ENCODE results near the gene ARHGAP26. TPM values are rescaled to one million over a fixed set of nuclear protein-coding genes. Genes with fewer than 3 reads are reported as not detected.

The ARHGAP26 gene
- total RNA-seq, 2 donors from 2014 or later: 24.0 to 24.3 TPM

DNA sequence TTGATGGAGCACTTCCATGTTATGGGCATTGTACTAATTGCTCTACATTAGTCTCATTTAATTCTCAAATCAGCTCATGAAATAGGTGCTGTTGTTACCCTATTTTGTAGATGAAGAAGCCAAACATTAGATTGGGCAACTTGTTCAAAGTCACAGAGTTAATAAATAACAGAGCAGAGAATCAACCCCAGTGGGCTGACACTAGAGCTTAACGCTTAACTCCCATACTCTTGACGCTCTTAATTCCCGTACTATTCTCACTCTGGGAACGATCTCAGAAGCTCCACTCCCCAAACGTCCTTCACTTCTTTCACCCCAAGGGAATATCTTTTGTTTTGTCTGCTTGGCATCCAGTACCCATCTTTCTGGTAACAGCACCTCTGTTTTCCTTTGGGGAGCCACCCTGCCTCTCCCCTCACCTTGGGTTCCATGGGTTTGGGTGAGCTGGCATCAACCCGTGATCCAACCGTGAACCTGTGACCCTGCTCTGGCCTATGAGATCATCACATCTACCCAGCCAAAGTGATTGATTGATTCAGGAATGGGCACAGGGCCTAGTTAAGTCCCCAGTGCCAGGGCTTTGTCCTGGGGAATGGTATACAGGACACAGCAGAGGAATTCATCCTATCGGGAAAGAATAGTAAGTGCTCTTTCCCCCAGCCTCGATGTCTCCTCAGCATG is 464.1 kb downstream of the ARHGAP26 start:
- ATAC-seq (replicated peaks in 1 of 2): no peak
- Mint-ChIP-seq H3K36me3 (ENCODE audit: insufficient read depth in 2 of 2) (no peaks in the 10 kb centered on the region), H3K4me1 (ENCODE audit: low read depth) (peaks cover 26% of the 10 kb centered on the region)

DNA sequence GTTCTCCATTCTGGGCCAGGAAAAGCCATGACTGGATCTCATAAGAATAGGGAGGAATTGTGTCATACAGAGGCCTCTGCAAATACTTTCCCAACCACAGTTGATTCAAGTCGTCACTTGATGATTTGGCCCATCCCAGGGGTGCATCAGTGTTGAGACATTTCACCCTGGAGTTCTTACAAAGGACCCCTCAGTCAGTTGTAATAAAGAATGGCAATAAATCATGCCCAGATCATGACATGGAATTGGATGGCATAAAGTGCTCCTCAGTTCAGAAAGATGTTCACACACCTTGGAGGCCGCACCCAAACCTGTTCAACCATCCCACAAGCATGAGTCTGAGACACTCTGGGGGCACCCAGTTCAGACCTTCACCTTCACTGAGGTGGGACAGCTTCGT is 465.2 kb downstream of the ARHGAP26 start:
- H3K4me3 Mint-ChIP-seq: no peak overlapping the region
- no peaks in the 10 kb centered on the region for H3K9me3 Mint-ChIP-seq
- H3K4me1 Mint-ChIP-seq (ENCODE audit: low read depth): peaks cover 14% of the 10 kb centered on the region
- H3K27ac Mint-ChIP-seq: no peak overlapping the region
- no peaks in the 10 kb centered on the region for H3K36me3 Mint-ChIP-seq (ENCODE audit: insufficient read depth in 2 of 2)
- no peaks in the 10 kb centered on the region for H3K27me3 Mint-ChIP-seq (ENCODE audit: low read depth)
- DNase-seq (no peak), ATAC-seq (replicated peaks in 1 of 2) (no peak)

More for the DNA sequence above, 464.1 kb downstream of the ARHGAP26 start:
- no peaks in the 10 kb centered on the region for H3K27me3 Mint-ChIP-seq (ENCODE audit: low read depth)
- no peak overlapping the region for H3K4me3 Mint-ChIP-seq
- no peak for DNase-seq
- no peaks in the 10 kb centered on the region for H3K9me3 Mint-ChIP-seq
- no peak overlapping the region for H3K27ac Mint-ChIP-seq

GRCh38 chr5:143236682-143237081 is 466.5 kb downstream of the ARHGAP26 start:
- Mint-ChIP-seq H3K9me3 (no peaks in the 10 kb centered on the region), H3K27ac (no peak overlapping the region), H3K36me3 (ENCODE audit: insufficient read depth in 2 of 2) (no peaks in the 10 kb centered on the region), H3K4me1 (ENCODE audit: low read depth) (peaks cover 6% of the 10 kb centered on the region), H3K4me3 (no peak overlapping the region), H3K27me3 (ENCODE audit: low read depth) (no peaks in the 10 kb centered on the region)
- ATAC-seq (replicated peaks in 1 of 2) (no peak), DNase-seq (no peak)

- no peak overlapping the region for H3K27ac Mint-ChIP-seq
- H3K9me3 Mint-ChIP-seq: no peaks in the 10 kb centered on the region
- no peaks in the 10 kb centered on the region for H3K36me3 Mint-ChIP-seq (ENCODE audit: insufficient read depth in 2 of 2)
- no peaks in the 10 kb centered on the region for H3K4me1 Mint-ChIP-seq (ENCODE audit: low read depth)
- no peaks in the 10 kb centered on the region for H3K27me3 Mint-ChIP-seq (ENCODE audit: low read depth)
- ATAC-seq (replicated peaks in 1 of 2) (no peak), DNase-seq (no peak)
- H3K4me3 Mint-ChIP-seq: no peak overlapping the region
These were observed 467.5 kb downstream of the ARHGAP26 start for GRCh38 chr5:143237664-143238063.

DNA sequence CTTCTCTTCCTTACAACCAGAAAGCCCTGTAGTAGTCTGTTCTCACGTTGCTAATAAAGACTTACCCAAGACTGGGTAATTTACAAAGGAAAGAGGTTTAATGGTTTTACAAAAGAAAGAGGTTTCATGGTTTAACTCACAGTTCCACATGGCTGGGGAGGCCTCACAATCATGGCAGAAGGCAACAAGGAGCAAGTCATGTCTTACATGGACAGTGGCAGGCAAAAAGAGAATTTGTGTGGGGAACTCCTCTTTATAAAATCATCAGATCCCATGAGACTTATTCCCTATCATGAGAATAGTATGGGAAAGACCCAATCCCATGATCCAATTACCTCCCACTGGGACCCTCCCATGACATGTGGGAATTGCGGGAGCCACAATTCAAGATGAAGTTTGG is 468.4 kb downstream of the ARHGAP26 start:
- H3K27ac Mint-ChIP-seq: no peak overlapping the region
- no peak overlapping the region for H3K4me3 Mint-ChIP-seq
- no peaks in the 10 kb centered on the region for H3K4me1 Mint-ChIP-seq (ENCODE audit: low read depth)
- no peak for DNase-seq
- no peaks in the 10 kb centered on the region for H3K27me3 Mint-ChIP-seq (ENCODE audit: low read depth)
- no peaks in the 10 kb centered on the region for H3K9me3 Mint-ChIP-seq
- no peaks in the 10 kb centered on the region for H3K36me3 Mint-ChIP-seq (ENCODE audit: insufficient read depth in 2 of 2)
- no peak for ATAC-seq (replicated peaks in 1 of 2)

- no peak for DNase-seq
- H3K9me3 Mint-ChIP-seq: peaks cover 2 to 8% of the 10 kb centered on the region in 2 donors
- peaks cover 0 to 1% of the 10 kb centered on the region in 2 donors for H3K36me3 Mint-ChIP-seq (ENCODE audit: insufficient read depth in 2 of 2)
- no peak overlapping the region for H3K27ac Mint-ChIP-seq
- H3K27me3 Mint-ChIP-seq (ENCODE audit: low read depth): peaks cover 6% of the 10 kb centered on the region
- ATAC-seq (replicated peaks in 1 of 2): no peak
- H3K4me1 Mint-ChIP-seq (ENCODE audit: low read depth): no peaks in the 10 kb centered on the region
- no peak overlapping the region for H3K4me3 Mint-ChIP-seq
These were observed 469.8 kb downstream of the ARHGAP26 start for GRCh38 chr5:143239882-143240518.

DNA sequence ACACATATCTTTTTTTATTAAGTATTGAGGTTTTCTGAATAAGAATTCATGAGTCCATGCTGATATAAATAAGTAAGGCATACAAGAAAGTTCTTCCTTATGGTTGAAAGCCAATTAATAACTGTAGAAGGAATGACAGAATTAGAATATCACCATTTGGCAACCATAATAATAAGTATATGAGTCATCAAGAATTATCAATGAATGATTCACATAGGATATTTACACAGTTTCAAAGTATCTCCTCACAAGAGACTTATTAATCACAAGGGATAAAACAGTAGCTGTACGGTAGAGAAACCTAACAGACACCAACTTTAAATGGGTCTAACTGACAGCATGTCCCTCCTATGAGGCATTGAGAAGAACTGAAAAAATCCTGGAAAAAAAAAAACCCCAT is 471.7 kb downstream of the ARHGAP26 start:
- Mint-ChIP-seq H3K36me3 (ENCODE audit: insufficient read depth in 2 of 2) (peaks cover 1 to 3% of the 10 kb centered on the region in 2 donors), H3K4me1 (ENCODE audit: low read depth) (no peaks in the 10 kb centered on the region), H3K9me3 (peaks cover 6 to 14% of the 10 kb centered on the region in 2 donors), H3K4me3 (no peak overlapping the region), H3K27me3 (ENCODE audit: low read depth) (peaks cover 6% of the 10 kb centered on the region), H3K27ac (no peak overlapping the region)
- DNase-seq (no peak), ATAC-seq (replicated peaks in 1 of 2) (no peak)

DNA sequence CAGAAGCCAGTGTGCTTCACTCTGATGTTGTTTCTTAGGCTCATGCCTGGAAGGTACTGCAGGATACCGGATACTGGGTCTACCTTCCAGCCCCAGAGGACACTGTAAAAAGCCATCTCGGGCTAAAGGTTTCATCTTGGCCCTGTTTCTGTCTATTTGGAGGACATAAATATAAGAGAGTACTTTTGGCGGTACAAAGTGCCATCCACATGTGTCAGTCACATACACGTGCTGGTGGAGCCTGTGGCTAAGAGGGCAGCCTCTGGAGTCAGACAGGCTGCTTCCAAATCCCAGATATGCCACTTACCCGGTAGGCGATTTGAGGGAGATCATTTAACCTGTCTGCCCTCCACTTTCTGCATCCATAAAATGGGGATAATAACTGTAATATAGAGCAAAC is 472.9 kb downstream of the ARHGAP26 start:
- H3K27me3 Mint-ChIP-seq (ENCODE audit: low read depth): peaks cover 6% of the 10 kb centered on the region
- ATAC-seq (replicated peaks in 1 of 2) (no peak), DNase-seq (no peak)
- no peaks in the 10 kb centered on the region for H3K4me1 Mint-ChIP-seq (ENCODE audit: low read depth)
- H3K9me3 Mint-ChIP-seq: peaks cover 12 to 21% of the 10 kb centered on the region in 2 donors
- H3K36me3 Mint-ChIP-seq (ENCODE audit: insufficient read depth in 2 of 2): peaks cover 3 to 4% of the 10 kb centered on the region in 2 donors
- H3K27ac Mint-ChIP-seq: no peak overlapping the region
- no peak overlapping the region for H3K4me3 Mint-ChIP-seq

GRCh38 chr5:143244000-143244736 is 474.0 kb downstream of the ARHGAP26 start:
- DNase-seq (no peak), ATAC-seq (replicated peaks in 1 of 2) (no peak)
- peaks cover 6% of the 10 kb centered on the region for H3K27me3 Mint-ChIP-seq (ENCODE audit: low read depth)
- no peak overlapping the region for H3K4me3 Mint-ChIP-seq
- H3K27ac Mint-ChIP-seq: no peak overlapping the region
- no peaks in the 10 kb centered on the region for H3K4me1 Mint-ChIP-seq (ENCODE audit: low read depth)
- peaks cover 3 to 4% of the 10 kb centered on the region in 2 donors for H3K36me3 Mint-ChIP-seq (ENCODE audit: insufficient read depth in 2 of 2)
- peaks cover 12 to 21% of the 10 kb centered on the region in 2 donors for H3K9me3 Mint-ChIP-seq

DNA sequence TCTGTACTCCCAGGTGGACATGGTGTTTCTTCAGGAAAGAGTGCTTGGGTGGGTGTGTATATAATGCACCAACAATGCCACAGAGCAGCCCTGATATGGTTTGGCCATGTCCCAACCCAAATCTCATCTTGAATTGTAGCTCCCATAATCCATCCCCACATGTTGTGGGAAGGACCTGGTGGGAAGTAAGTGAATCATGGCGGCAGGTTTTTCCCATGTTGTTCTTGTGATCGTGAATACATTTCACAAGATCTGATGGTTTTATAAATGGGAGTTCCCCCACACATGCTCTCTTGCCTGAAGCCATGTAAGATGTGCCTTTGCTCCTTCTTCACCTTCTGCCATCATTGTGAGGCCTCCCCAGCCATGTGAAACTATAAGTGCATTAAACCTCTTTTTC is 474.8 kb downstream of the ARHGAP26 start:
- Mint-ChIP-seq H3K27me3 (ENCODE audit: low read depth) (peaks cover 6% of the 10 kb centered on the region), H3K4me1 (ENCODE audit: low read depth) (no peaks in the 10 kb centered on the region), H3K36me3 (ENCODE audit: insufficient read depth in 2 of 2) (peaks cover 3 to 4% of the 10 kb centered on the region in 2 donors), H3K9me3 (peaks cover 12 to 21% of the 10 kb centered on the region in 2 donors), H3K27ac (no peak overlapping the region), H3K4me3 (no peak overlapping the region)
- DNase-seq (no peak), ATAC-seq (replicated peaks in 1 of 2) (no peak)

DNA sequence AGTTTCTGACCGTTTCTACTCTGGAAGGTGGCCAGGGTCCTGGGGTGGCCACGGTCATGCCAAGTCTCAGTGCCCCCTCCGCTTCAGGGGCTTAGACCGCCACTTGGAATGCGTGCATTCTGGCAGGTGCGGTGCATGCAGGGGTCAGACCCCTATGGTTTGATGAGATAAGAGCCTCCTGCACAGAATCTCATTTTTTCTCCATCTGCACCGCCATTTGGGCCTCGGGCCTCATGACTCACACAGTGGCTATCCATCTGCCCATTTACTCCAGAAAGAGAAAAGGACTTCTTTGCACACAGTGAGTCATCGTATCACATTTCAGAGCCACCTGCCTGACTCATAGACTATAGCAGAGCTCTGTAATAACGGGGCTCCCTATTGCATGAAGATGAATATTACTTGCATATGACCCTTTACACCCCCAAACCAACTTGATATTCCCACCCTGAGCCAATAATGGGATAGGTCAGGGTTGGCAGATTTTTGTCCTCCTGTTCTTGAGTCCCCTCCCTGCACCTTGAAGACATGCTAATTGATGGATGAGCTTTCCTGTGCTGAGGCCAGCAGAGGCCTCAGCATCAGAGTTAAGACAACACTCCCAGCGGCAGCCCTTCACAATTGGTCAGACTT is 475.9 kb downstream of the ARHGAP26 start:
- DNase-seq (no peak), ATAC-seq (replicated peaks in 1 of 2) (no peak)
- Mint-ChIP-seq H3K27me3 (ENCODE audit: low read depth) (peaks cover 6% of the 10 kb centered on the region), H3K36me3 (ENCODE audit: insufficient read depth in 2 of 2) (peaks cover 3 to 4% of the 10 kb centered on the region in 2 donors), H3K4me3 (no peak overlapping the region), H3K9me3 (peaks cover 12 to 21% of the 10 kb centered on the region in 2 donors), H3K27ac (no peak overlapping the region), H3K4me1 (ENCODE audit: low read depth) (no peaks in the 10 kb centered on the region)

DNA sequence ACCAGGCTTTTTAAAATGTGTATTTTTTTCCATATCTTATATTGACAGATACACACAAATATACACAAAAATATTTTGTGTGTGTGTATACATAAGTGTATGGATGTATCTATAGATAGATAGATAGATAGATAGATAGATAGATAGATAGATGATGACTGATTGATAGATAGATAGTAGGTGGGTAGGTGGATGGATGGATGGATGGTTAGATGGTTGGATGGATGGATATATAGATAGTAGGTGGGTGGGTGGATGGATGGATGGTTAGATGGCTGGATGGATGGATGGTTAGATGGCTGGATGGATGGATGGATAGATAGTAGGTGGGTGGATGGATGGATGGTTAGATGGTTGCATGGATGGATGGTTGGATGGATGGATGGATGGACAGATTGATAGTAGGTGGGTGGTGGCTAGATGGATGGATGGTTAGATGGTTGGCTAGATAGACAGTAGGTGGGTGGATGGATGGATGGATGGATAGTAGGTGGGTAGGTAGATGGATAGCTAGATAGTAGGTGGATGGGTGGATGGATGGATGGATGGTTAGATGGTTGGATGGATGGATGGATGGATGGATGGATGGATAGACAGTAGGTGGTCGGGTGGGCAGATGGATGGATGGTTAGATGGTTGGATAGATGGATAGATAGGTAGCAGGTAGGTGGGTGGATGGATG is 477.1 kb downstream of the ARHGAP26 start:
- Mint-ChIP-seq H3K27me3 (ENCODE audit: low read depth) (peaks cover 6% of the 10 kb centered on the region), H3K27ac (no peak overlapping the region), H3K4me3 (no peak overlapping the region), H3K4me1 (ENCODE audit: low read depth) (peaks cover 5% of the 10 kb centered on the region), H3K36me3 (ENCODE audit: insufficient read depth in 2 of 2) (peaks cover 3 to 4% of the 10 kb centered on the region in 2 donors), H3K9me3 (peaks cover 12 to 21% of the 10 kb centered on the region in 2 donors)
- DNase-seq (no peak), ATAC-seq (replicated peaks in 1 of 2) (no peak)

Data from activated T-cell treated with anti-CD3 and anti-CD28 coated beads, Interleukin-2, amount 50 U/mL, for 72 hours (primary cell).